Myocyte (in vitro differentiated cells): ENCODE measurements around the gene GRIK5. TPM values are rescaled to one million over a fixed set of nuclear protein-coding genes. Genes with fewer than 3 reads are reported as not detected.
A peak's percentile ranks its signal among the peaks of the same experiment; 100 is the strongest.
"Not testable (repeated sequence)": the region's sequence is repeated elsewhere in the genome, so short reads cannot be mapped to it uniquely, and the experiment has no call there.

Experiments
- DNase-seq: peaks from one replicate; pipeline ENCODE4 v3.0.0-alpha.2; 2012; ENCODE audit warnings: low read depth
- total RNA-seq: library from RNA; depleted of rRNA; stranded (reverse); fragments of >200 nt; gene quantifications from 2 replicates; pipeline ENCODE4 v1.2.3, GENCODE V29; 2014

GRIK5 gene
- total RNA-seq, 1 donor from 2014 or later = 0.13 TPM

GRCh38 chr19:42051166-42052115 is 18.6 kb downstream of the GRIK5 start:
- no peak for DNase-seq

DNA sequence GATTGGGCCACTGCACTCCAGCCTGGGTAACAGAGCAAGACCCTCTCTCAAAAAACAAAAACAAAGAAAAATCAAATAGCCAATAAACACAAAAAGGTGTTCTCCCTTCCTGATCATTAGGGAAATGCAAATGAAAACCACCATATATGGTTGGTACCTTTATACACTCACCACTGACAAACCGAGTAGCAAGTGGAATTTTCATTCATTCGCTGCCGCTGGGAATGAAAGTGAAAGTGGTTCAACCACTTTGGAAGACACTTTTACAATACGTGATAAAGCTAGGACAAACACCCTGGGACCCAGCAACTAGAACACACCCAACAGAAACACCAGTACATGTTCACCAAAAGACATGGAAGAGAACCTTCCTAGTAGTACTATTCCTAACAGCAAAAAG is 21.0 kb downstream of the GRIK5 start:
- DNase-seq = no peak

DNA sequence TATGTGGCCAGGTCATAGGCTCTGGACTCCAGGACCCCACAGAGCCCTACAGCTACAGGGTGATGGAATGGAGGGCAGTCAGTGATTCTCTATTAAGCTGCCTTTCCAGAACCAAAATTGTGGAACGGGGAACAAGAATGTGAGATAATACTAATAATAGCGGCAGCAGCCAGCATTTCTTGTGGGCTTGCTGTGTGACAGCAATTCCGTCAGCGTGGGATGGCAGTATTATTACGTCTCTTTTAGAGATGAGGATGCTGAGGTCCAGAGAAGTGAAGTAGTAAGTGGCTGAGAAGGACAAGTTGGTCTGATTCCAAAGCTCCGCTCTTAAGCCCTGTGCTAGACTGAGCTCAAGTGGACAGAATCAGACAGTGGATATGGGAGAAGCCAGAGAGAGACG is 24.4 kb downstream of the GRIK5 start:
- no peak for DNase-seq

DNA sequence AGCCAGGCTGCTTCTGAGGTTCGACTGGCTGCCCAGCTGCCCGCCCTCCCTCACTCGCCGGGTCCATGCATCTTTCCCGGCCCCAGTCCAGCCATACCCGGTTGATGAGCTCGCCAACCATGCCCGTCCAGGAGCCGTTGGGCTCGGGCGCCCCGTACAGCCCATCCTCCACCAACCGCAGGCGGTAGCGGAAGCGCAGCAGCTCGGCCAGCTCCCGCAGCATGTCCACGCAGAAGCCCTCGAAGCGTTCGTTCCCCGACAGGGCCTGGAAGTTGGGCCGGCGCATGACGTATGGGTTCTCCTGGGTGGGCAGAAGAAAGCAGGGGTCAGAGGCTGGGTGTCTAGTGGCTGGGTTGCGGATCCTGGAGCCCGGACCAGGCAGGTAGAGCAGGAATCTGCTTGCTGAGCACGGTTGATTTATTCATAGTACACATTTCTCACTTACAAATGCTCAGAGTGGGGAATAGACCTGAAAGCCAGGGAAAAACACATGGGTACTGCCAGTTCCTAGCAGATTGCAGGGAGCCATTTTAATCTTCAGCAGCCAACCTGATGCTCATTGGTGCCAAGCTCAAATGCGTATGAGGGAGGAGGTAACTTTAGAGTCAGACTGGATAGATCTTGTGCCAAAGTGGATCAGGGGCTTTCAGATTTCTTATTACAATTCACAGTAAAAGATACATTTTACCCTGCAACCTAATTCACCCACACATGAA is 27.4 kb downstream of the GRIK5 start:
- DNase-seq = no peak

- DNase-seq = not testable (repeated sequence)
Observed at GRCh38 chr19:42040491-42040890, 29.5 kb downstream of the GRIK5 start.

GRCh38 chr19:42040031-42040430 is 30.0 kb downstream of the GRIK5 start:
- DNase-seq = peak; percentile 72

DNA sequence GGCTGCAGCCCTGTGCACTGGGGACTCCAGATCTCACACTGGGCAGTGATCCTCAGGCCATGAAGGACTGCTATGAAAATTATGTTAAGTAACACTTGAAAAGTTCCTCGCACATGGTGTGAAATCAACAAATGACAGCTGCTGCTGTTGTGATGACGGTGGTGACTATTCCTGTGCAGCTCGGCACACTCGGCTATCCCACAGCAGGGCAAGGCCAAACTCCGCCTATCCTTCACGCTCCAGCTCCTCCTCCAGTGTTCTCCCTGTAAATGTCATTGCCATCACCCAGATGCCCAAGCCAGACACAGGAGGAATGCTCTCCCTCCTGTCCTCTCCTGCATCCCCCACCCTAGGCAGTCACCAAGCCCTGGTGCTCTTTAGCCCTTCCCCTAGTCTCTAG is 31.3 kb downstream of the GRIK5 start:
- DNase-seq = peak; percentile 85

DNA sequence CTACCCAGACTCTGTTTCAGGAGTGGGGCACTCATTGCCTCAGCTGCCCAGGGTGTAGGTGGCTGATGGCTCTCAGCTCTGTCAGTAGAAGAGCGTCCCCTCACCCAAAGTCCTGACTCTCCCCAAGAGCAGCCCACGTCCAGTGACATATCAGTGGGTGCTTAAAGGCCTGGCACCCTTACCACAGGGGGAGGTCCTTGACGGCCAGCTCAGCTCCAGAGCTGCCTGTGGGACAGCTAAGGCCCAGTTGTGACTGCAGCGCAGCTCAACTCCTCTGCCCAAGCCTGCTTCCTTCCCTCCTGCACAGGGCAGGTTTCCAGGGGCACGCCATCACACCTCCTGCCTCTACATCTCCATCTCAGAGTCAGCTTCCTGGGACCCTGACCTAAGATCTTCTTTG is 32.4 kb downstream of the GRIK5 start:
- DNase-seq = no peak

DNA sequence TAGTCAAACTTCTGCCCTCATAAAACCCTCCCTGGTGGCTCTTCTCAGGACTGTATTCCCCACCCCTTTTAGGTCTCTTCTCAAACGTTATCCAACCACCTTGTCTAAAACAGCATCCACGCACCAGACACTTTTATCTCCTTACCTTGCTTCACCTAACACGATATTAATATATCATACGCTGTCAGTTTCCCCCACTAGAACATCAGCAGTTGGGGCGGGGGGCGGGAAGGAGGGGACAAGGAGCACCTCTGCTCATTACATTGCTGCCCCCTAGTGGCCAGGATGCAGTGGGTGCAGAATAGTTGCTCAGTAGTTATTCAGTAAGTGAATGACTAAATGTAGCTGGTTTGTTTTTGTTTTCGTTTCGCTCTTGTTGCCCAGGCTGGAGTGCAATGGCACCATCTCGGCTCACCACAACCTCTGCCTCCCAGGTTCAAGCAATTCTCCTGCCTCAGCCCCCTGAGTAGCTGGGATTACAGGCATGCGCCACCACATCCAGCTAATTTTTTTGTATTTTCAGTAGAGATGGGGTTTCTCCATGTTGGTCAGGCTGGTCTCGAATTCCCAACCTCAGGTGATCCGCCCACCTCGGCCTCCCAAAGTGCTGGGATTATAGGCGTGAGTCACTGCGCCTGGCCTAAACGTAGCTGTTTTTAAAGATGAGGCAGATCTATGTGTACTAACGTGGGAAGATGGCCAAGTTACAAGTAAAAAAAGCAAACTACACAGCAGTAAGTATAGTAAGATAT is 35.2 kb downstream of the GRIK5 start:
- peak; percentile 65 for DNase-seq

GRCh38 chr19:42033413-42033812 is 36.6 kb downstream of the GRIK5 start:
- no peak for DNase-seq

- DNase-seq = no peak
Observed at GRCh38 chr19:42032431-42032830, 37.6 kb downstream of the GRIK5 start.

DNA sequence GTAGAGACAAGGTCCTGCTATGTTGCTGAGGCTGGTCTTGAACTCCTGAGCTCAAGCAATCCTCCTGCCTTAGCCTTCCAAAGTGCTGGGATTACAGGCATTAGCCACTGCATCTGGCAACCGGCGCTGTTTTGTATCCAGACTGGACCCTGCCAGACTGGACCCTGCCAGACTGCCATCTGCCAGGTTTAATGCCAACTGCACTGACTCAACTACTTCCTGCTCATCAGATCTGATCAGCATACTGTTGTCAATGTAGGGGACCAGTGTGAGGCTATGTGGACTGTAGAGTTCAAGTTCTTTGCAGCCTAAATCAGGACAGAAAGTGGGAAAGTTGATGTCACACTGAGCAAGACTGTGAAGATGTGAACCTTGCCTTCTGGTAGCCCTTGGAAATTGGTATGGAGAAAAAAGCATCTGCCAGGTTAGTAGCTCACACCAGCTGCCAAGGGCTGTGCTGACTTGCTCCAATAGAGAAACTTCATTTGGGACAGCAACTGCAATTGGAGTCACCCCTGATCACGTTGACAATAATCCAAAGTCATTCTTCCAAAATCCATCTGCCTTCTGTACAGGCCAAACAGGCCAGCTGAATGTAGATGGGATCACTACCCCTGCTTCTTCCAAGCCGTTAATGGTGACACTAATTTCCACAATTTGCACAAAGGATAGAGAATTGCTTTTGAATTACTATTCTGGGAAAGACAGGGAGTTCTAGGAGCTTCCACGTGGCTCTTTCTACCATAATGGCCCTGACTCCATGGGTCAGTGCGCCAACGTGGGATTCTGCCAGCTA is 39.2 kb downstream of the GRIK5 start:
- no peak for DNase-seq

DNA sequence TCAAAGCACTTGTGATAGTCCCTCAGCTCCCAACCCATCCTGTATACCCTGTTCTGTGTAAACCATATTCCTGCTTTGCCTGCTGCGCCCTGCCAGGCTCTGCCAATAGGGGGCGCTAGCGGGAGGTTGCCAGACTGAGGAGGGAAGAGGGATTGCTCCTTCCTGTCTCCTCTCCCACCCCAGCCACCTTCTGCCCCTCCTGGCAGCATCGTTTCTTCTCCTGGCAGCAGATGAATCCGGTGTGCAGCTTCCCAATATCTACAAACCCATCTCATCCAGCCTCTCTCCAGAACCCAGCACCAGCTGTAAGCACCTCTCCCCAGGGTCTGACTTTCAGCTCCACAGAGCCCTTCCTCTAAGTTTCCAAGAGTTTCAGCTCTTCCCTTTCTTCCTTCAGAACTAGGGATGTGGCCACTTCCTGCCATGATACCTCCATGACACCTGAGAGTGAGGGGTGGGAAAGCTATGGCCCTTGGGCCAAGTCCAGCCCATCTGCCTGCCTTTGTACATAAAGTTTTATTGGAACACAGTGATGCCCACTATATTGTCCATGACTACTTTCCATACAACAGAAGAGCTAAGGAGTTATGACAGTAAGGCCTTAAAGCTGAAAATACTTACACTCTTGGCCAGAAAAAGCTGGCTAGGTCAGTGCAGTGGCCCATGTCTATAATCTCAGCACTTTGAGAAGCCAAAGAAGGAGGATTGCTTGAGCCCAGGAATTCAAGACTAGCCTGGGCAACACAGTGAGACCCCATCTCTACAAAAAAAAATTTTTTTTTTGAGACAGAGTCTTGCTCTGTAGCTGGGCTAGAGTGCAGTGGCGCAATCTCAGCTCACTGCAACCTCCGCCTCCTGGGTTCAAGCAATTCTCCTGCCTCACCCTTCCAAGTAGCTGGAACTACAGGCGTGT is 41.4 kb downstream of the GRIK5 start:
- no peak for DNase-seq

DNA sequence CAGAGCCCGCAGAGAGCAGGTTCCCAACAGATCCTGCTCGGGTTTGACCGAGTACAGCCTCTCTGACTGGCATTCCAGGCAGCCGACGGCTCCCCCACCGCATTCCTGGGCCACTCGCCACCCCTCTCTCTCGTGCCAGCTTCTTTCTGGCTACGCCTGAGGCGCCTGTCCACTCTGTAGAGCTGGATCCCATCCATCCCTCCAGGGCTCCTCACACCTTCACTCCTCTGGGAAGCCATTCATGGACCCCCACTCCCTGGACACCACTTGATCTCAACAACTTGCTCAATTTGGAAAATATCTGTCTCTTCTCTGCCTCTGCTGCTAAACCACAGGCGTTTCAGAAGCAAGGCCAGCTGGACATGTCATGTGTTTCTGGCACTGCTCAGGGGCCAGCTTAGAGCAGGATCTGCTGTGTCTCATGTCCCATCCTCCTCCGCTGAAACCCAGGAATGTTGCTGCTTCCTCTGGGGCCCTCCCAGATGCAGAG is 45.3 kb downstream of the GRIK5 start:
- peak; percentile 84 for DNase-seq

- no peak for DNase-seq
Observed at GRCh38 chr19:42023943-42024260, 46.1 kb downstream of the GRIK5 start.

- DNase-seq = no peak
Observed at GRCh38 chr19:42023121-42023942, 46.7 kb downstream of the GRIK5 start.

DNA sequence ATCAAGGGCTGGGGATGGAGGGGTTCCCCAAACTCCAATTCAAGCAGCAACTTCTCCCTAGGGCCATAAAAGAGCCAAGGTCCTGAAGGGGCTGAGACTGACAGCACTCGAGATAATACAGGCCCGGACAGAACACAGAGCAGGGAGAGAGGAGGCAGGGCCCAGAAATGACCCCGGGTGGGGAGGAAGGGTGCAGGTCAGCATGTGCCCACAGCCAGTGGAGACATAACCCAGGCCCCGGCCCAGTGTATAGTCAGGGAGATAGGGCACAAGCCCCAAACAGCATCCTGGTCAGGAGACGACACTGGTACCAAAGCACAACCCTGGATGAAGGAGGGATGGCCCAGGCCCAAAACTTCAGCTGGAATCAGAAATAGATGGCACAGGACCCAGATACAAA is 47.4 kb downstream of the GRIK5 start:
- DNase-seq = no peak

DNA sequence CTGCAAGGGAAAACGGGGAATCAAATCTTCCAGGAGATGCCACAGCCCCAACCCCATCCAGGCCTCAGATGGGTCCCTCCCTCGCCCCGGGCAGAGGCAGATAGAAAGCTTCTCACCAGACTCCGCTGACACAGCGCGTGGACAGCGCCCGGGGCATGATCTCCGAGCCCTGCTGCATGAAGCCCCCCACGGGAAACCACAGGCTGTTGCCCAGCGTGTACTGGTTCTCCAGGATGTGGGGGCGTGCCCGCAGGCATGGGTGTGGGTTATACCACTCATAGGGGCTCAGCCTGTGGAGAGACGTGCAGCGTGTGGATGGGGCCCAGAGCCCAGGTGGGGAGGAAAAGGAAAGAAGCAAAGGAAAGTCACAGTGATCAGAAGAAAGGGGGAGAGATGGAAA is 48.8 kb downstream of the GRIK5 start:
- DNase-seq = no peak
